Measurements from ENCODE around the gene ELAPOR2. TPM values are rescaled to one million over a fixed set of nuclear protein-coding genes. Genes with fewer than 3 reads are reported as not detected.
"Not testable (repeated sequence)": the region's sequence is repeated elsewhere in the genome, so short reads cannot be mapped to it uniquely, and the experiment has no call there.

ELAPOR2 gene
- total and polyA plus RNA-seq, 8 donors = 1.6 to 10.3 (median 3.4) TPM

- peak overlapping the region in 2 of 4 donors; percentile 59 to 60 for H3K27ac ChIP-seq
- peak overlapping the region in 2 of 4 donors; percentile 1 to 45 for H3K4me3 ChIP-seq
- ATAC-seq (peak in 2 of 4 donors; percentile 28 to 54), DNase-seq (peak in 1 of 6 donors; percentile 13)
- H3K4me1 ChIP-seq; H3K36me3 ChIP-seq; H3K27me3 ChIP-seq; FAIRE-seq; intact Hi-C loops (cut with DNase I); H3K9me3 ChIP-seq: not testable (repeated sequence)
- 50 to 69% methylated on average over 22 to 34 of the region's 34 CpGs for WGBS, 2 donors
Observed at GRCh38 chr7:87039691-87040299, 19.7 kb downstream of the ELAPOR2 start.

GRCh38 chr7:87038993-87039690 lies 20.3 kb downstream of the ELAPOR2 start:
- Histone ChIP-seq H3K9me3 (no peaks in the 10 kb centered on the region), H3K4me1 (no peaks in the 10 kb centered on the region), H3K27ac (peak overlapping the region in 2 of 4 donors; percentile 59 to 60), H3K27me3 (no peaks in the 10 kb centered on the region), H3K4me3 (peak overlapping the region in 2 of 4 donors; percentile 1 to 45), H3K36me3 (no peaks in the 10 kb centered on the region)
- no peak for DNase-seq
- intact Hi-C loops (cut with DNase I) = no loop called here
- no peak for TF ChIP-seq CTCF (IDR thresholded peaks at IDR 0.05)
- 61 to 76% methylated on average over 5 of the region's 5 CpGs for WGBS, 2 donors
- ATAC-seq = peak in 2 of 4 donors; percentile 45 to 55
- no peak for FAIRE-seq

GRCh38 chr7:87036985-87037384 lies 22.5 kb downstream of the ELAPOR2 start:
- Histone ChIP-seq H3K9me3 (no peaks in the 10 kb centered on the region), H3K4me1 (no peaks in the 10 kb centered on the region), H3K27ac (no peak overlapping the region), H3K4me3 (no peak overlapping the region), H3K27me3 (no peaks in the 10 kb centered on the region), H3K36me3 (no peaks in the 10 kb centered on the region)
- no peak for FAIRE-seq
- intact Hi-C loops (cut with DNase I) = no loop called here
- DNase-seq = no peak
- WGBS, 2 donors = 76 to 78% methylated on average over 2 of the region's 2 CpGs
- ATAC-seq = no peak
- no peak for TF ChIP-seq CTCF (IDR thresholded peaks at IDR 0.05)

GRCh38 chr7:87032604-87033339 lies 26.7 kb downstream of the ELAPOR2 start:
- Histone ChIP-seq H3K4me3 (no peak overlapping the region), H3K36me3 (no peaks in the 10 kb centered on the region), H3K27me3 (no peaks in the 10 kb centered on the region), H3K4me1 (no peaks in the 10 kb centered on the region), H3K27ac (no peak overlapping the region), H3K9me3 (no peaks in the 10 kb centered on the region)
- FAIRE-seq = no peak
- TF ChIP-seq CTCF (IDR thresholded peaks at IDR 0.05) = no peak
- 51 to 53% methylated on average over 4 of the region's 4 CpGs for WGBS, 2 donors
- intact Hi-C loops (cut with DNase I) = no loop called here
- no peak for ATAC-seq
- DNase-seq = no peak

- no peaks in the 10 kb centered on the region for H3K9me3 ChIP-seq
- intact Hi-C loops (cut with DNase I) = no loop called here
- 48 to 58% methylated on average over 1 of the region's 1 CpG for WGBS, 2 donors
Observed at GRCh38 chr7:87029078-87029477, 30.4 kb downstream of the ELAPOR2 start.

More at GRCh38 chr7:87029078-87029477, 30.4 kb downstream of the ELAPOR2 start:
- Histone ChIP-seq H3K4me1 (peaks cover 0 to 3% (median 0%) of the 10 kb centered on the region in 3 donors), H3K27ac (no peak overlapping the region), H3K36me3 (no peaks in the 10 kb centered on the region), H3K4me3 (no peak overlapping the region), H3K27me3 (no peaks in the 10 kb centered on the region)
- TF ChIP-seq CTCF (IDR thresholded peaks at IDR 0.05) = no peak
- ATAC-seq = no peak
- FAIRE-seq = no peak
- no peak for DNase-seq
